ENCODE measurements around the gene CD4. TPM values are rescaled to one million over a fixed set of nuclear protein-coding genes. Genes with fewer than 3 reads are reported as not detected.

CD4 gene
- total and polyA plus RNA-seq, 10 of the 15 experiments (the other 5 are each of a cell fraction or from before 2014, with no cell fraction given): 0.24 to 1.6 (median 0.69) TPM

DNA sequence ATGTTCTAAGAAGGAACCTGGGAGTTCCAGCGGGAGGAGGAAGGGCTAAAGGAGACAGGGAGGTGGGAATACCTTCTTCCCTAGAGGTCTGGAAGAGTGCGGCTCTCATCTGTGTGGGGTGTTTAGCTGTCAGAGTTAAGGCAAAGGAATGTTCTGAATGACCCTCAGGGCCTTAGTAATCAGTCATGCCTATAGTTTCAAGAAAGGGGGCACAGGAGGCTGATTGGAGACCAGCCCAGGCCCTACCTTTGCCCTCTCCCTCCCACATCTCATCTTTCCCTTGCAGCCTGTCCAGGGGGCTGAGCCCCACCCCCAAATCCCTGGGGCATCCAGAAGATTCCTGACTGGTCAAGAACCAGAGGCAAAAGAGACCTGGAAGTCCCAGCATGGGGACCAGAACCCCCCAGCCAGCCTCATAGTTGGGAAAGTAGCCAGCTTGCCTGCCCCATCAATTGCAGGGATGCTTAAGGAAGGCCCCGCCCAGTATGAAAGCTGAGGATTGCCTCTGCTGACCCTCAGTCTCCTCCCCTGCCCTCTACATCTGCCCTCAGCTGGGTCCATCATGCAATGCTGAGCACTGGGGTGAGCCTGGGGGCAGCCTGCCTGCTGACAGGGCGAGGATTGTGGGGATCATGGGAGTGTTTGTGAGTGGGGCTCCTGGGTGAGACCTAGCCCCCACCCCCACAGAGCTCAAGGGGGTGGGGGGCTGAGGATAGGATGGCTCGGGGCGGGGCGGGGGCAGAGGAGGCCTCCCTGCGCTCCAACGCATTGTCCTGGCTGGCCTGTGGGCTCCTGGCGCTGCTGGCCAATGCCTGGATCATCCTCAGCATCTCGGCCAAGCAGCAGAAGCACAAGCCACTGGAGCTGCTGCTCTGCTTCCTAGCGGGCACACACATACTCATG lies 34.1 kb downstream of the CD4 start:
- Histone ChIP-seq H3K9ac (ENCODE audit: control insufficient read depth, insufficient read depth, low read length) (no peak overlapping the region), H3K4me1 (ENCODE audit: control insufficient read depth, insufficient read depth, low read length) (no peaks in the 10 kb centered on the region; the same call in 1 of the 2 replicates), H3K4me2 (ENCODE audit: control insufficient read depth, insufficient read depth) (no peak overlapping the region), H3K27me3 (replicated peaks in 1 of 2; ENCODE audit: control insufficient read depth in 2 of 2, insufficient read depth in 2 of 2, low read length in 1 of 2) (peaks cover 17 to 23% of the 10 kb centered on the region in 2 experiments), H4K20me1 (ENCODE audit: control insufficient read depth, insufficient read depth) (no peaks in the 10 kb centered on the region), H3K27ac (ENCODE audit: control insufficient read depth, insufficient read depth) (no peak overlapping the region), H3K9me3 (replicated peaks; ENCODE audit: control insufficient read depth, insufficient read depth, low read length) (no peaks in the 10 kb centered on the region), H3K36me3 (ENCODE audit: control insufficient read depth in 2 of 2, insufficient read depth in 2 of 2, low read length in 1 of 2) (no peaks in the 10 kb centered on the region), H2AFZ (ENCODE audit: control insufficient read depth, low read depth, low read length) (no peak overlapping the region), H3K4me3 (no peak overlapping the region), H3K79me2 (ENCODE audit: control insufficient read depth, insufficient read depth, low read length) (no peaks in the 10 kb centered on the region)
- no peak for TF ChIP-seq RCOR1 (conservative IDR thresholded peaks at IDR 0.05; ENCODE audit: low read depth, low read length)
- TF ChIP-seq MAX (IDR thresholded peaks at IDR 0.05; ENCODE audit: low read depth, low read length): no peak
- intact Hi-C loops (cut with micrococcal nuclease; ENCODE audit: unreplicated experiment): loop anchor here (2.0 kb wide), 1 partner anchor 207 kb away; no protein-coding TSS in a partner anchor
- no peak for FAIRE-seq
- 10% methylated on average over 8 of the region's 12 CpGs for WGBS (ENCODE audit: insufficient coverage, insufficient replicate concordance, low lambda C conversion rate, missing lambda C conversion rate)
- in situ Hi-C loops (cut with MboI): no loop called here
- DNase-seq (ENCODE audit: low read depth, low spot score): no peak
- CTCF ChIA-PET: interaction anchor here (1.2 to 5.1 kb wide), 6 partner anchors 10 to 260 kb away, joined by 3 to 71 read pairs (median 12); partner anchors contain the start of gene MLF2
- ATAC-seq: no peak
- SMC1A ChIA-PET (ENCODE audit: uncharacterized antibody, unreplicated experiment): interaction anchor here (0.5 to 4.8 kb wide), 4 partner anchors 70 to 101 kb away, joined by 3 to 23 read pairs (median 4); partner anchors contain the start of gene MLF2
- RAD21 ChIA-PET (ENCODE audit: unreplicated experiment): interaction anchor here (1.4 kb wide), 1 partner anchor 31 kb away, joined by 4 read pairs; no protein-coding TSS in a partner anchor
- no TSS peak for BruUV-seq (replicated peaks)
- POLR2A ChIA-PET: interaction anchor here (0.9 kb wide), 1 partner anchor 69 kb away, joined by 3 read pairs; no protein-coding TSS in a partner anchor

Data from GM12878 (cell line).